GM12865 (cell line): ENCODE measurements around the gene MYOM3.
"Not testable (repeated sequence)": the region's sequence is repeated elsewhere in the genome, so short reads cannot be mapped to it uniquely, and the experiment has no call there.

ENCODE experiments used
- DNase-seq: peaks from one replicate; pipeline ENCODE4 v3.0.0; 2010; ENCODE audit warnings: low read depth
- H3K4me3 ChIP-seq: 2 replicates; pipeline ENCODE4 v1.5.1; 2011; ENCODE audit warnings: mild to moderate bottlenecking, low read depth, low read length, control low read depth
- TF ChIP-seq, protein P1 (sequence below): IDR thresholded peaks from 2 replicates; pipeline ENCODE4 v1.5.1; 2011; ENCODE audit warnings: low read length, control low read depth, low read depth, inconsistent platforms; ENCODE audit not compliant: insufficient read depth; ENCODE audit errors: missing control alignments

Gene MYOM3

DNA sequence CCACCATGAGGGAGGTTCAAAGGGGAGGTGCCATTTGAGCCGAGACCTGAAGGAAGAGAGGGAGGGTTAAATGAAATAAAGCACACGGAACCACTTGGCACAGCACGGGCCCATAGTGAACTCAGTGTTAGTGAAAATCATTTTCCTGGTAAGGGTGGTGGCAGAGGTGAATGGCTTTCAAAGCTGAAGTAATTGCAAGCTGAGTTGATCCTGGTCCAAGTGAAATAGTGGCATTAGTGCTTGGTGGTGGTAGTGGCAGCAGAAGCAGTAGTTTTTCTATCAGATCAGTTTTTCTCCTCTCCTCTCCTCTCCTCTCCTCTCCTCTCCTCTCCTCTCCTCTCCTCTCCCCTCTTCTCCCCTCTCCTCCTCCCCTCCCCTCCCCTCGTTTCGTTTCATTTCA, 101.3 kb downstream of the MYOM3 start:
- TF ChIP-seq, protein P1, sequence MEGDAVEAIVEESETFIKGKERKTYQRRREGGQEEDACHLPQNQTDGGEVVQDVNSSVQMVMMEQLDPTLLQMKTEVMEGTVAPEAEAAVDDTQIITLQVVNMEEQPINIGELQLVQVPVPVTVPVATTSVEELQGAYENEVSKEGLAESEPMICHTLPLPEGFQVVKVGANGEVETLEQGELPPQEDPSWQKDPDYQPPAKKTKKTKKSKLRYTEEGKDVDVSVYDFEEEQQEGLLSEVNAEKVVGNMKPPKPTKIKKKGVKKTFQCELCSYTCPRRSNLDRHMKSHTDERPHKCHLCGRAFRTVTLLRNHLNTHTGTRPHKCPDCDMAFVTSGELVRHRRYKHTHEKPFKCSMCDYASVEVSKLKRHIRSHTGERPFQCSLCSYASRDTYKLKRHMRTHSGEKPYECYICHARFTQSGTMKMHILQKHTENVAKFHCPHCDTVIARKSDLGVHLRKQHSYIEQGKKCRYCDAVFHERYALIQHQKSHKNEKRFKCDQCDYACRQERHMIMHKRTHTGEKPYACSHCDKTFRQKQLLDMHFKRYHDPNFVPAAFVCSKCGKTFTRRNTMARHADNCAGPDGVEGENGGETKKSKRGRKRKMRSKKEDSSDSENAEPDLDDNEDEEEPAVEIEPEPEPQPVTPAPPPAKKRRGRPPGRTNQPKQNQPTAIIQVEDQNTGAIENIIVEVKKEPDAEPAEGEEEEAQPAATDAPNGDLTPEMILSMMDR, result no peak
- H3K4me3 ChIP-seq, result no peak overlapping the region
- no peak for DNase-seq

DNA sequence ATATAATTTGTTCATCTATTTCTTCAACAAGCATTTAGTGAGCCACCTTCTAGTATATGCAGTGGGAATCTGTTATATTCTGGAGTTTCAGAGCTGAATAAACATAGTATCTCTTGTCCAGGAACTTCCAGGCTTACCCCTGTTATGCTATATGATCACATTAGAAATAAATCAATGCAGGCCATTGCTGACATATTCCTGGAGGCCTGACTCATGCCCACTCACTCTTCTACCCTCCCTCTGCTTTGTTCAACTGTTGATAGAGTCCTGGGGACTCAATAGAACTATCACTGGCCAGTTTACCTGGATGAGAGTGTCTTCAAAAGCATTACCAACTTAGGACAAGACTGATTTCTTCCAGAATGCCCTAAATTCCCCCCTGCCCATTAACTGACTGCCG, 102.5 kb downstream of the MYOM3 start:
- no peak overlapping the region for H3K4me3 ChIP-seq
- DNase-seq, result no peak
- TF ChIP-seq, protein P1, result no peak

DNA sequence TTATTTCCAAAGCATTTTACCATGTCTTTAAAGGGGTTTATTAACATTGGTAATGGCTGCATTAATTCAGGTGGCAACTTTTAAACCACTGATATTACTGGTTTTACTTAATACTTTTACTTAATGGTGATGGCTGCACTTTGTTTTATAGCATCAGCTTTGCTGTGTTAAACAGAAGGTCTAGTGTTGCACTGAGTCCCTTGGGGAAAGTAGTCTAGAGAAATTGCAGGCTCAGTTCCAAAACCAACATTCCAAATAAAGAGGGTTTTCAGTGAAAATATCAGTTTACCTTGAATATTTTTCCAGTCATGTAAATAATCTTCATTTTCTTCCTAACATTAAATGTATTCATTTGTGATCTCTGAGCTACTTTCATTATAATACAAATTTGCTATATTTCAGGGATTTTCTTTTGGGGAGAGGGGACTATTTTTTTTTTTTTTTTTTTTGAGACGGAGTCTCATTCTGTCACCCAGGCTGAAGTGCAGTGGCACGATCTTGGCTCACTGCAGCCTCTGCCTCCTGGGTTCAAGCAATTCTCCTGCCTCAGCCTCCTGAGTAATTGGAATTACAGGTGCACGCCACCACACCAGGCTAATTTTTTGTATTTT, 103.3 kb downstream of the MYOM3 start:
- H3K4me3 ChIP-seq, DNase-seq: not testable (repeated sequence)

DNA sequence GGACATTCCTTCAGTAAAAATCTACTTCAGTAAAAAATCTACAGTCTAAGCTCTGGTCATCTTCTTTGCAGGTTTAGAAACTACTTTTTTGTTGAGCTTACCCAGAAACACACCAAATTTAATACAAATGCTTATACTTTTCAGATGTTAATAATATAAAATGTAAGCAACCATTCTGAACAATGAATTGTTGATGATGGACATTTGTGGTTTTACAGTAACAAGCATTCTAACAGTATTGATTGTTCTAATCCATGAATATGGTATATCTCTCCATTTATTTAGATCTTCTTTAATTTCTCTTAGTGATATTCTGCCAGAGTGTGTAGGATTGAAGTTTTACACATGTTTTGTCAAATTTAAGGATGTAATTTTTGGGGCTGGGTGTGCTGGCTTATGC, 104.9 kb downstream of the MYOM3 start:
- TF ChIP-seq, protein P1, result no peak
- no peak for DNase-seq
- H3K4me3 ChIP-seq, result no peak overlapping the region
